ENCODE measurements around the gene C1QTNF2.

GRCh38 chr5:160352308-160352707 lies 18.1 kb downstream of the C1QTNF2 start:
- TF ChIP-seq CTCF (IDR thresholded peaks at IDR 0.05; ENCODE audit: insufficient read depth, low read length) (no peak), POLR2AphosphoS5 (IDR thresholded peaks at IDR 0.05; ENCODE audit: low read depth) (no peak), SPI1 (IDR thresholded peaks at IDR 0.05; ENCODE audit: borderline replicate concordance, low read depth) (no peak), REST (IDR thresholded peaks at IDR 0.05; ENCODE audit: insufficient replicate concordance, low read depth) (no peak)
